Common myeloid progenitor, CD34-positive (primary cell): Measurements from ENCODE around the gene SCAP.

Source experiments
- CTCF ChIA-PET: fragments of 350-600 bp; sonication (Branson Sonifier 250); formaldehyde crosslinking; loops from one replicate; lab custom pipeline; 2021; ENCODE audit warnings: antibody characterized with exemption; lab: Charles Lee
- POLR2A ChIA-PET: fragments of 350-600 bp; sonication (Branson Sonifier 250); formaldehyde crosslinking; loops from one replicate; lab custom pipeline; 2021; ENCODE audit warnings: antibody characterized with exemption; lab: Charles Lee
- DNase-seq, 3 donors: peaks; one replicate each; pipeline versions ENCODE4 v3.0.0 to v3.0.0-alpha.2; 2013
- H3K27ac ChIP-seq, 2 experiments: 1 replicate in 1 of 2; 2 replicates in 1 of 2; pipeline ENCODE4 v1.7.0; 2013; ENCODE audit warnings: inconsistent platforms in 2 of 2, low read length in 2 of 2, mild to moderate bottlenecking in 2 of 2, low read depth in 1 of 2, moderate library complexity in 1 of 2; ENCODE audit not compliant: severe bottlenecking in 2 of 2, insufficient read depth in 1 of 2, poor library complexity in 1 of 2
- H3K27me3 ChIP-seq, 5 experiments: replicated peaks in 2 of 5; 1 replicate in 3 of 5; 2 replicates in 2 of 5; pipeline versions ENCODE4 v1.6.1 to v1.7.0; 2013; ENCODE audit warnings: low read length in 4 of 5, mild to moderate bottlenecking in 2 of 5, moderate library complexity in 2 of 5, inconsistent platforms in 1 of 5; ENCODE audit not compliant: insufficient read depth in 5 of 5, control insufficient read depth in 4 of 5
- H3K36me3 ChIP-seq, 4 experiments: 1 replicate in 2 of 4; 2 replicates in 2 of 4; pipeline versions ENCODE4 v1.6.1 to v1.7.0; 2013; ENCODE audit warnings: low read length in 3 of 4, control low read depth in 1 of 4, mild to moderate bottlenecking in 1 of 4; ENCODE audit not compliant: control insufficient read depth in 4 of 4, insufficient read depth in 4 of 4
- H3K4me1 ChIP-seq, 4 experiments: 1 replicate in 3 of 4; 2 replicates in 1 of 4; pipeline versions ENCODE4 v1.6.1 to v1.7.1; 2013; ENCODE audit warnings: low read length in 3 of 4, mild to moderate bottlenecking in 3 of 4, control low read depth in 1 of 4, inconsistent platforms in 1 of 4, moderate library complexity in 1 of 4; ENCODE audit not compliant: control insufficient read depth in 4 of 4, insufficient read depth in 4 of 4; ENCODE audit errors: control extremely low read depth in 1 of 4
- H3K4me3 ChIP-seq, 7 experiments: 1 replicate in 4 of 7; 2 replicates in 3 of 7; pipeline versions ENCODE4 v1.5.1 to v1.7.0; 2013; ENCODE audit warnings: mild to moderate bottlenecking in 7 of 7, low read length in 6 of 7, moderate library complexity in 6 of 7, inconsistent platforms in 2 of 7, low read depth in 2 of 7, control low read depth in 1 of 7; ENCODE audit not compliant: insufficient read depth in 4 of 7, control insufficient read depth in 1 of 7; ENCODE audit errors: extremely low read depth in 1 of 7
- H3K9me3 ChIP-seq, 5 experiments: 1 replicate in 4 of 5; 2 replicates in 1 of 5; pipeline versions ENCODE4 v1.6.1 to v1.7.1; 2013; ENCODE audit warnings: low read length in 4 of 5, mild to moderate bottlenecking in 2 of 5, inconsistent platforms in 1 of 5, low read depth in 1 of 5, moderate library complexity in 1 of 5; ENCODE audit not compliant: control insufficient read depth in 4 of 5, insufficient read depth in 2 of 5; ENCODE audit errors: control extremely low read depth in 1 of 5
- WGBS: methylation state at CpG from one replicate; pipeline ENCODE4 v1.1.5; 2013; ENCODE audit not compliant: insufficient coverage; 5-methylcytosine and 5-hydroxymethylcytosine counted together

SCAP gene

GRCh38 chr3:47380026-47380600, 95.6 kb downstream of the SCAP start:
- no peaks in the 10 kb centered on the region for H3K9me3 ChIP-seq
- POLR2A ChIA-PET: interaction anchor here (1.1 kb wide), 1 partner anchor 233 kb away, joined by 6 read pairs; no protein-coding TSS in a partner anchor
- peak overlapping the region; percentile 69 to 95 (median 85) for H3K4me3 ChIP-seq
- no peak for DNase-seq
- peaks cover 0 to 7% (median 0%) of the 10 kb centered on the region in 4 experiments for H3K36me3 ChIP-seq
- CTCF ChIA-PET: interaction anchor here (0.9 to 1.7 kb wide), 4 partner anchors 8 to 17 kb away, joined by 3 to 5 read pairs (median 3); no protein-coding TSS in a partner anchor
- peak overlapping the region; percentile 94 to 98 for H3K27ac ChIP-seq
- peaks cover 7 to 35% (median 28%) of the 10 kb centered on the region in 4 experiments for H3K4me1 ChIP-seq
- 20% methylated on average over 14 of the region's 23 CpGs for WGBS
- no peaks in the 10 kb centered on the region for H3K27me3 ChIP-seq

- Histone ChIP-seq H3K9me3 (no peaks in the 10 kb centered on the region), H3K4me3 (peak overlapping the region in 5 of 7 experiments; percentile 71 to 95 (median 85)), H3K27me3 (no peaks in the 10 kb centered on the region), H3K36me3 (peaks cover 0 to 4% (median 0%) of the 10 kb centered on the region in 4 experiments), H3K27ac (peak overlapping the region; percentile 94 to 98), H3K4me1 (peaks cover 7 to 35% (median 28%) of the 10 kb centered on the region in 4 experiments)
- POLR2A ChIA-PET: no interaction called here
- DNase-seq: no peak
- CTCF ChIA-PET: interaction anchor here (0.6 to 1.7 kb wide), 4 partner anchors 9 to 17 kb away, joined by 3 to 5 read pairs (median 3); no protein-coding TSS in a partner anchor
- WGBS: 93% methylated on average over 17 of the region's 19 CpGs
Measured at GRCh38 chr3:47379411-47379899, 96.3 kb downstream of the SCAP start.

GRCh38 chr3:47378869-47379268, 96.9 kb downstream of the SCAP start:
- Histone ChIP-seq H3K27me3 (no peaks in the 10 kb centered on the region), H3K4me1 (peaks cover 7 to 35% (median 28%) of the 10 kb centered on the region in 4 experiments), H3K4me3 (no peak overlapping the region), H3K27ac (peak overlapping the region in 1 of 2 experiments; percentile 98), H3K9me3 (no peaks in the 10 kb centered on the region), H3K36me3 (peaks cover 0 to 4% (median 0%) of the 10 kb centered on the region in 4 experiments)
- no peak for DNase-seq
- CTCF ChIA-PET: interaction anchor here (0.6 to 1.4 kb wide), 3 partner anchors 8 to 16 kb away, joined by 3 read pairs; no protein-coding TSS in a partner anchor
- POLR2A ChIA-PET: no interaction called here

GRCh38 chr3:47377186-47377585, 98.6 kb downstream of the SCAP start:
- no peak overlapping the region for H3K27ac ChIP-seq
- WGBS: 92% methylated on average over 2 of the region's 2 CpGs
- H3K4me3 ChIP-seq: no peak overlapping the region
- DNase-seq: no peak
- ChIA-PET CTCF (interaction anchor here (1.3 to 1.5 kb wide), 2 partner anchors 10 to 463 kb away, joined by 3 read pairs; no protein-coding TSS in a partner anchor), POLR2A (interaction anchor here (0.6 kb wide), 1 partner anchor 91 kb away, joined by 3 read pairs; no protein-coding TSS in a partner anchor)
- no peaks in the 10 kb centered on the region for H3K27me3 ChIP-seq
- H3K4me1 ChIP-seq: peaks cover 7 to 34% (median 27%) of the 10 kb centered on the region in 4 experiments
- no peaks in the 10 kb centered on the region for H3K9me3 ChIP-seq
- H3K36me3 ChIP-seq: no peaks in the 10 kb centered on the region

- H3K36me3 ChIP-seq: no peaks in the 10 kb centered on the region
- ChIA-PET CTCF (interaction anchor here (1.5 kb wide), 1 partner anchor 462 kb away, joined by 3 read pairs; no protein-coding TSS in a partner anchor), POLR2A (no interaction called here)
- no peak overlapping the region for H3K4me3 ChIP-seq
- 92% methylated on average over 2 of the region's 3 CpGs for WGBS
- H3K4me1 ChIP-seq: peaks cover 7 to 26% (median 20%) of the 10 kb centered on the region in 4 experiments
- no peak overlapping the region for H3K27ac ChIP-seq
- H3K27me3 ChIP-seq: no peaks in the 10 kb centered on the region
- no peak for DNase-seq
- no peaks in the 10 kb centered on the region for H3K9me3 ChIP-seq
Measured at GRCh38 chr3:47376393-47376792, 99.3 kb downstream of the SCAP start.

- H3K9me3 ChIP-seq: no peaks in the 10 kb centered on the region
- H3K27me3 ChIP-seq: no peaks in the 10 kb centered on the region
- no peak for DNase-seq
- H3K4me1 ChIP-seq: peaks cover 5 to 15% (median 10%) of the 10 kb centered on the region in 4 experiments
- no peak overlapping the region for H3K27ac ChIP-seq
- ChIA-PET POLR2A (no interaction called here), CTCF (no interaction called here)
- no peaks in the 10 kb centered on the region for H3K36me3 ChIP-seq
- H3K4me3 ChIP-seq: no peak overlapping the region
Measured at GRCh38 chr3:47374587-47374986, 101.2 kb downstream of the SCAP start.
